Head of caudate nucleus (tissue), 42 donors: ENCODE results near the gene OBSCN.
"Not testable (repeated sequence)": the region's sequence is repeated elsewhere in the genome, so short reads cannot be mapped to it uniquely, and the experiment has no call there.

ENCODE experiments used
- DNase-seq, 42 donors: peaks; one replicate each; pipeline versions ENCODE4 v3.0.0 to v3.0.0-alpha.2; 2020 to 2021; ENCODE audit warnings: mixed read lengths in 7 of 42
- intact Hi-C: fragments of 100-400 bp; cut with DNase I; formaldehyde crosslinking; loops from one replicate; pipeline ENCODE4 v1.15.0; 2022

The OBSCN gene

GRCh38 chr1:228265167-228265566 lies 57.3 kb downstream of the OBSCN start:
- intact Hi-C loops = no loop called here
- peak in 1 of 42 donors; percentile 0 for DNase-seq

DNA sequence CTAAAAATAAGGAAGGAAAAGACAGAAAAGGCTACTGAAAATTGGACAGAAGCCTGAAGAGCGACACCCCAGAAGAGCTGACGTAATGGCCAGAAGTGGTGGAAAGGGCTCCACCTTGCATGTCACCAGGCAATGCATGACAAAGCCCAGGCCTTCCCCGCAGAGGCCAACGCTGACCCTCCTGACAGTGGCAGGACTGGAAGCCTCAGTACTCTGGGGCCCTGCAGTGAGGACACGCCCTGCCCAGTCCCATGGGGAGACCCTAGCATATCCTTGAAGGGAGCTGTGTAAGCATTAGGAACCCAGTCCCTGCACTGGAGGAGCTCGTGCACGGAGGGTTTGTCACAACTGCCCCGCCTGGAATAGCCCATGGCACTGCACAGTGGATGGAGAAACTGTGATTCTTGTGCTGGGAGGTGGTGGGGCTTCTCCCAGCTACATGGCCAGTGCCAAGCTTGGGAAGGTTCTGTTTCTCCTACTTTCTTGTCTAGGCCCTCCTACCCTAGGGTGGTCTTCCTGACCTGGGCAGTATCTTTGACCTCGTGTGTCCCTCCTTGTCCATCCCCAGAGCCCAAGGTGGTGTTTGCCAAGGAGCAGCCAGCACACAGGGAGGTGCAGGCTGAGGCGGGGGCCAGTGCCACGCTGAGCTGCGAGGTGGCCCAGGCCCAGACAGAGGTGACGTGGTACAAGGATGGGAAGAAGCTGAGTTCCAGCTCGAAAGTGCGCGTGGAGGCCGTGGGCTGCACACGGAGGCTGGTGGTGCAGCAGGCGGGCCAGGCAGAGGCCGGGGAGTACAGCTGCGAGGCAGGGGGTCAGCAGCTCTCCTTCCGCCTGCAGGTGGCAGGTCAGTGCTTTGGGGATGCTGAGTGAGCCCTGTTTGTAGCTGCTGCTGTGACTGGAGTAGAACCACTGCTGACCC lies 60.4 kb downstream of the OBSCN start:
- intact Hi-C loops = no loop called here
- peak in 4 of 42 donors; percentile 12 to 34 (median 22) for DNase-seq

GRCh38 chr1:228268881-228269265 lies 61.0 kb downstream of the OBSCN start:
- intact Hi-C loops = no loop called here
- DNase-seq = peak in 3 of 42 donors; percentile 4 to 25 (median 13)

GRCh38 chr1:228269431-228269830 lies 61.6 kb downstream of the OBSCN start:
- DNase-seq = peak in 1 of 42 donors; percentile 0
- intact Hi-C loops = not testable (repeated sequence)

- intact Hi-C loops = no loop called here
Measured at GRCh38 chr1:228270032-228270431, 62.2 kb downstream of the OBSCN start.

DNA sequence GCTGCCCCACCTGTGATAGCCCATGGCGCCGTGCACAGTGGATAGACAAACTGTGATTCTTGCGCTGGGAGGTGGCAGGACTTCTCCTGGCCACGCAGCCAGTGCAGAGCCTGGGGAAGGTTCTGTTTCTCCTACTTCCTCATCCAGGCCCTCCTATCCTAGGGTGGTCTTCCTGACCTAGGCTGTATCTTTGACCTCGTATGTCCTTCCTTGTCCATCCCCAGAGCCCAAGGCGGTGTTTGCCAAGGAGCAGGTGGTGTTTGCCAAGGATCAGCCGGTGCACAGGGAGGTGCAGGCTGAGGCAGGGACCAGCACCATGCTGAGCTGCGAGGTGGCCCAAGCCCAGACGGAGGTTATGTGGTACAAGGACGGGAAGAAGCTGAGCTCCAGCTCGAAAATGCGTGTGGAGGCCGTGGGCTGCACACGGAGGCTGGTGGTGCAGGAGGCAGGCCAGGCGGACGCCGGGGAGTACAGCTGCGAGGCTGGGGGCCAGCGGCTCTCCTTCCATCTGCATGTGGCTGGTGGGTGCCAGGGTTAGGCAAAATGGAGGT lies 63.9 kb downstream of the OBSCN start:
- intact Hi-C loops = no loop called here
- peak in 4 of 42 donors; percentile 8 to 37 (median 26) for DNase-seq

More at GRCh38 chr1:228270032-228270431, 62.2 kb downstream of the OBSCN start:
- no peak for DNase-seq

GRCh38 chr1:228272331-228272791 lies 64.5 kb downstream of the OBSCN start:
- peak in 2 of 42 donors; percentile 8 to 10 for DNase-seq
- intact Hi-C loops = no loop called here

DNA sequence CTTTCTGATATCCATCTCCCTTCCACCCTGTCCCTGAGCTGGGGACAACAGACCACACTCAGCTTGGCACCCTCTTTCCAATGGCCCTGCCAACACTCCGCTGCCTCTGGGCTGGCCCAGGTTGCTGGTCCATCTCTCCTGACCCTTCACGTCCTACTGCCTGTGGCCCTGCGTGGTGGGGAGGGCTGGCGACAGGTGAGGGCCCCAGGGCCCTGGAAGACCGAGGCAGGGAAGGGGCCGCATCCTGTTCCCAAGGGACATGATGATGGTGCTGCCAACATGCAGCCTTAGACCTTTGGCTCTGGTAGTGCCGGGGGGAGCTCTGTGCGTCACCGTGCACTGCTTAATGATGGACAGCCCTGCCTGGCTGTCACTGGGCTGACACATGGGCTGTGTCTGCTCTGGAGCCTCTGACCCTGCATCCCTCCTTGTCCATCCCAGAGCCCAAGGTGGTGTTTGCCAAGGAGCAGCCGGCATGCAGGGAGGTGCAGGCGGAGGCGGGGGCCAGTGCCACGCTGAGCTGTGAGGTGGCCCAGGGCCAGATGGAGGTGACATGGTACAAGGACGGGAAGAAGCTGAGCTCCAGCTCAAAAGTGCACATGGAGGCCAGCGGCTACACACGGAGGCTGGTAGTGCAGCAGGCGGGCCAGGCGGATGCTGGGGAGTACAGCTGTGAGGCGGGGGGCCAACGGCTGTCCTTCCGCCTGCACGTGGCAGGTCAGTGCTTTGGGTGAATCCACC lies 65.2 kb downstream of the OBSCN start:
- peak in 2 of 42 donors; percentile 11 to 19 for DNase-seq
- intact Hi-C loops = no loop called here

DNA sequence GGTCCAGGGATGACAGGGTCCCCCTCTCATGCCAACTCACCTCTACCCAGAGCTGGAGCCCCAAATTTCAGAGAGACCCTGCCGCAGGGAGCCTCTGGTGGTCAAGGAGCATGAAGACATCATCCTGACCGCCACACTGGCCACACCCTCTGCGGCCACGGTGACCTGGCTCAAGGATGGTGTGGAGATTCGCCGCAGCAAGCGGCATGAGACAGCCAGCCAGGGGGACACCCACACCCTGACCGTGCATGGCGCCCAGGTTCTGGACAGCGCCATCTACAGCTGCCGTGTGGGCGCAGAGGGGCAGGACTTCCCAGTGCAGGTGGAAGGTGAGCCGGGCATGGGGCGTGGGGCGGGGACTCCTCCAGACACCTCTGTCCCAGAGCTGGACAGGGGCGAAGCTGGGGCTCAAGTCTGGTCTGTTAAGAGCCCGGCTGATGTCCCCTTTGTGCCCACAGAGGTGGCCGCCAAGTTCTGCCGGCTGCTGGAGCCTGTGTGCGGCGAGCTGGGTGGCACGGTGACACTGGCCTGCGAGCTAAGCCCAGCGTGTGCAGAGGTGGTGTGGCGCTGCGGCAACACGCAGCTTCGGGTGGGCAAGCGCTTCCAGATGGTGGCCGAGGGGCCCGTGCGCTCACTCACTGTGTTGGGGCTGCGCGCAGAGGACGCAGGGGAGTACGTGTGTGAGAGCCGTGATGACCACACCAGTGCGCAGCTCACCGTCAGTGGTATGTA lies 66.0 kb downstream of the OBSCN start:
- intact Hi-C loops = no loop called here
- DNase-seq = peak in 4 of 42 donors; percentile 12 to 38 (median 14)

DNA sequence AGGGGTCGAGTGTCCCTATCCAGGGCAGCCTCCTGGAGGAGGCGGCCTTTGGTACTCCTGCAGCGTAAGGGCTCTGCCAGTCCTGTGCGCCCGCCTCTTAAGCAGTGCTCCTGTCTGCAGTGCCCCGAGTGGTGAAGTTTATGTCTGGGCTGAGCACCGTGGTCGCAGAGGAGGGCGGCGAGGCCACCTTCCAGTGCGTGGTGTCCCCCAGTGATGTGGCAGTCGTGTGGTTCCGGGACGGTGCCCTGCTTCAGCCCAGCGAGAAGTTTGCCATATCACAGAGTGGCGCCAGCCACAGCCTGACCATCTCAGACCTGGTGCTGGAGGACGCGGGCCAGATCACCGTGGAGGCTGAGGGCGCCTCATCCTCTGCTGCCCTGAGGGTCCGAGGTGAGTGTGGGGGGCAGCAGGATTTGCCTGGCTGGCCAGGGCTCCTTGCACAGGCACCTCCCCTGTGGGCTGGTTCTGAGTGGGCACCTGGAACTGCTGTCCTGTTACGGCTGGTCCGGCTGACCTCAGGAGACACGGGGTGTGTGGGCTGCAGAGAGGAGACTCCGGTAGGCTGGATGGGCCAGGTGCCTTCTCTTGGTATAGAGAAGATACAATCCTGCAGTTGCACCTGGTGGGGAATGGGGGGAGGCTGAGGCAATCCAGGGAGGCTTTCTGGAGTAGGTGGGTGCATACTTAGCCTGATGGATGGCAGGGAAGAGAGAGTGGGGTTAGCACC lies 66.8 kb downstream of the OBSCN start:
- peak in 5 of 42 donors; percentile 13 to 38 (median 20) for DNase-seq
- intact Hi-C loops = no loop called here

DNA sequence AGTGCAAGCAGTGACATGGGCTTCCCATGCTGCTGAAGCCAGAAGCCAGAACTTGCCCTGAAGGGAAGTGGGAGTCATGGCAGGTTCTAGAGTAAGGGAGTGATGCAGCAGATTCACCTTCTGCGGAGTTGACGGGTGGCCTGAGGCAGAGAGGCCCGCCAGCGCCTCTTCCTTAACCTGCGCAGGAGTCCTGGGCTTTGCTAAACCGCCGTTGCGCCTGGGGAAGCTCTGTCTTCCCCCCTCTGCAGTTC lies 67.3 kb downstream of the OBSCN start:
- peak in 2 of 42 donors; percentile 3 to 10 for DNase-seq
- intact Hi-C loops = no loop called here

- intact Hi-C loops = no loop called here
Measured at GRCh38 chr1:228275430-228276173, 67.8 kb downstream of the OBSCN start.

DNA sequence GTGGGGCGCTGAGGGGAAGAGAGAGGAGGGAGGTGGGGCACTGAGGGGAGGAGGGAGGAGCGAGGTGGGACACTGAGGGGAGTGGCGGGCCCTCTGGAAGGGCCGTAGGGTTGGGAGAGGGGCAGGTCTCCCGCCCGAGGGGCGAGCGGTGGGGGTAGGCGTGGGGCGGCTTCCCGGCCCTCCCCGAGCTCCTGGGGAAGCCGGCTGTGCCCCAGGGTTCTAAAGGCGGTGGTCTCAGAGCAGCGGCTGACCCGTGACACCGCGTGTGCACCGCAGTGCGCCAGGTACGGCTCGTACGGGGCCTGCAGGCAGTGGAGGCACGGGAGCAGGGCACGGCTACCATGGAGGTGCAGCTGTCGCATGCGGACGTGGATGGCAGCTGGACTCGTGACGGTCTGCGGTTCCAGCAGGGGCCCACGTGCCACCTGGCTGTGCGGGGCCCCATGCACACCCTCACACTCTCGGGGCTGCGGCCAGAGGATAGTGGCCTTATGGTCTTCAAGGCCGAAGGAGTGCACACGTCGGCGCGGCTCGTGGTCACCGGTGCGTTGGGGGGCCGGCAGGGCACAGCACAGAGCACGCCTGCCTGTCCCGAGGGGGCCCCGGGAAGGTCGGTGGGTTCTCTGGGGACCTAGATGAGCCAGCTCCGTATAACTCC lies 68.5 kb downstream of the OBSCN start:
- DNase-seq = peak in 5 of 42 donors; percentile 5 to 39 (median 16)
- intact Hi-C loops = no loop called here

More at GRCh38 chr1:228275430-228276173, 67.8 kb downstream of the OBSCN start:
- peak; percentile 56 to 95 (median 82) for DNase-seq

DNA sequence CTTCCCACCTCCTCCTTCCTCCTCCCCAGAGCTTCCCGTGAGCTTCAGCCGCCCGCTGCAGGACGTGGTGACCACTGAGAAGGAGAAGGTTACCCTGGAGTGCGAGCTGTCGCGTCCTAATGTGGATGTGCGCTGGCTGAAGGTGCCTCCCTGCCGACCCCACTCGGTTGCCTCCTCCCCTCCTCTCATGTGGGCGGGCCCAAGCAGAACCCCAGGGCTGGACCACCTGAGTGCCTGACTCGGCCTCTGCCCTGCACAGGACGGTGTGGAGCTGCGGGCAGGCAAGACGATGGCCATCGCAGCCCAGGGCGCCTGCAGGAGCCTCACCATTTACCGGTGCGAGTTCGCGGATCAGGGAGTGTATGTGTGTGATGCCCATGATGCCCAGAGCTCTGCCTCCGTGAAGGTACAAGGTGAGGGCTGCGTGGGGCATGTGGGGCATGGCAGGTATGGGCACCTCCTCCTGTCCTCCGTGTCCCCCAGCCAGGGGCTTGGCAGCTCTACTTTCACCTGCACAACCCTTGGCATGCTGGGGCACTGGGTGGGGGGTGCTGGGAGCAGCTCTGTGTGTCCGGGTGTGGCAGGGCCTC lies 69.2 kb downstream of the OBSCN start:
- intact Hi-C loops = no loop called here
- DNase-seq = peak in 8 of 42 donors; percentile 2 to 29 (median 12)

- intact Hi-C loops = no loop called here
- DNase-seq = peak in 6 of 42 donors; percentile 1 to 27 (median 14)
Measured at GRCh38 chr1:228277491-228278431, 69.9 kb downstream of the OBSCN start.
